GM21360 (cell line): ENCODE data around the gene SLIT1.

Source experiments
- ATAC-seq: cut with Tn5 transposase; IDR thresholded peaks from one replicate; pipeline ENCODE4 v1.9.1; 2021; ENCODE audit warnings: mild to moderate bottlenecking, moderate library complexity; ENCODE audit not compliant: unreplicated experiment

Gene SLIT1

DNA sequence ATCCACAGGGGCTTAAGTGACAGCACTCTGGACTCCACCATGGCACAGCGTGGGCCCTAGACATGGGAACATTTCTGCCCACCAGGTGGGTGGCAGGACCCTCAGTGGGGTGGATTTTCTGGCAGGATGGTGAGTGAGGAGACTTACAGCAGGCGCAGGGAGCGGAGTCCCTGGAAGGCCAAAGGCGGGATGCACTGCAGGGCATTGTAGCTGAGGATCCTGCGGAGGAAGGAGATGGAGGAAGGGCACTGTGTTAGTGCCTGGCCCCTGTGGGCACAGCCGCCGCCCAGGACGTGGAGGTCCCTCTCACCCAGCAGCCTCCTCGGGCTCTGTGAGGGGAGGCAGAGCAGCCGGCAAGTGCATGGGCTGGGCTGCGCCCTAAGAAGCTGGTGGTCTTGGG, 154.3 kb downstream of the SLIT1 start:
- no peak for ATAC-seq

DNA sequence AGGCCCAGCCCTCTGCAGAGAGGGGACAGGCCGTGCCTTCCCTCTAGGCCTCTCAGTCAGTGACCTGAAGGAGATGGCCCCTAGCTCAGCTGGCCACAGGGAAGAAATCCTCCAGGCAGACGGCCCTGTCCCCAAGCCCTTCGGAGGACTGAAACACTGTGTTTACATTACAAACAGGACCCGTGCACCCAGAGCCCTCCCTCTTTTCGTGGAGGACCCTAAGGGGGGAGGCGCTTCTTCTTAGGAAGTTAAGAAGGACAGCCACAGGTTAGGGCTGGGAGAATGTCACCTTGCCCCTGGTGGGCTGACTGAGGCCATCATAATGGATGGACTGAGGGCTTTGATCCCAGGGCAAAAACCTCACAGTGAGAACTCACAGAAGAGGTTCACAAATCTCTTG, 154.9 kb downstream of the SLIT1 start:
- ATAC-seq, result no peak

GRCh38 chr10:97029271-97029670, 156.5 kb downstream of the SLIT1 start:
- no peak for ATAC-seq

DNA sequence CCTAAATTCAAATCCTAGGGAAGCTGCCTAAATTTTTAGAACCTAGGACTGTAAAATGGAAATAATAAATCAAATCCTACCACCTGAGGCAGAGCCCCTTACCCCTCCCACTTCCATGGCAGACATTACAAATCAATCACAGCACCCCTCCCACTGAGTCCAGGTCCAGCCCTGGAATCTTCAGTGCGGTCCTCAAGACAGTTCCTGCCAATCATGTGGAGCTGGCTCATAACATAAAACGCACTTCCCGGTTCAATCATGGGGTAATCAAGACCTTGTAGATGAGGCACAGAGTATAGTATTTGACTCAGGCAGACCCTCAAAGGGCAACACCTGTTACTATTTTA, 157.0 kb downstream of the SLIT1 start:
- ATAC-seq, result no peak

DNA sequence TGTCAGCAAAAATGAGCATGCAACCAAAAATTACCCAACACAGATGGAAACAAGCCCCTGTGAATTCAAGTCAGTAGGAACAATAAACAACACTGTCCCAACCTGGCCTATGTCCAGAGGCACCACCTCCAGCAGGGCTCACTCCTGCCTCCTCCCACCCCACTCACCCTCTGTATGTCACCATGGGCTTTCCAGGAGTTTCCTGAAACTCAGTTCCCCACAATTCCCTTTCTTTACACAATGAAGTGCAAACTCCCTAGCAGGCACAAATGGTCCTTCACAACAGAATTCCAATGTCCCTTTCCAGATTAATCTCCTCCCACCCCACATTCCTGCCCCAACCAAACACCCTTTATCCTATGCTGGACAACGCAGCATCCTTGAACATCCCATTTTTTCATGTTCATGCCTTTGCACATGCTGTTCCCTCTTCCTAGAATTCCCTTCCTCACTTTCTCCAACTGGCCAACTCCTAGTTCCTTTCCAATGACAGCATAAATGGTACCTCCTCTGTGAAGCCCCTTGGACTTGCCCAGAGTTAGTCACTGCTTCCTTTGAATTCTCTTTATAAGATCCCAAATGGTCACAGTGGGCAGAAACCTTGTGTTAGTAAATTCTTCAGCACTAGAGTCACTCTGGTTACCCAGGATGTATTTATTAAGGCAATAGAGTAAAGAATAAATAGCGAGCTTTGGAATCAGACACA, 157.5 kb downstream of the SLIT1 start:
- ATAC-seq, result no peak

DNA sequence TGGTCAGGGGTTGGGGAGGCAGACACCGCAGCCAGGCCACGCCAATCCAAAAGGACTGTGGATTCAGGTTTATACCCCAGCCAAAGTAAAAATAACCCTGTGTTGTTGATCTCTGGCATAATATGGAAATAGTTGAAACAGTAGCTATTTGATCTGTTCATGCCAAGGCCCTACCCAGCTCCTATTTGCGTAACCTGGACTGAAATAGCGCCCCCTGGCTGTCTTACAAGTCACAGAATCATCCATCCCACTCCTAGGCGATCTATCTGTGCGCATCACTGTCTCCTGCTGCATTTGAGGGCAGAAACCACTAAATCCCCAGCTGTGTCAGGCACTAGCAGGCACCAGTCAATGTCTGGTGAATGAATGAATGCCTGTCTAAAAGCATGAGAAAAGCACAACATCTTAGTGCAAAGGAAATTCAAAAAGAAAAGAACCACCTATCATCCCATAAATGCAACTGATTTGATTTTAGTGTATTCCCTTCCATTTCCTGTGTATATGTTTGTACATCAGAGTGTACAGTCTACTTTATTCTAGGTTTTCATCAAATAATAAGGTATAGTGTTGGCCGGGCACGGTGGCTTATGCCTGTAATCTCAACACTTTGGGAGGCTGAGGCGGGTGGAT, 160.0 kb downstream of the SLIT1 start:
- peak; percentile 56 for ATAC-seq

- no peak for ATAC-seq
Measured at GRCh38 chr10:97024168-97025073, 161.3 kb downstream of the SLIT1 start.

DNA sequence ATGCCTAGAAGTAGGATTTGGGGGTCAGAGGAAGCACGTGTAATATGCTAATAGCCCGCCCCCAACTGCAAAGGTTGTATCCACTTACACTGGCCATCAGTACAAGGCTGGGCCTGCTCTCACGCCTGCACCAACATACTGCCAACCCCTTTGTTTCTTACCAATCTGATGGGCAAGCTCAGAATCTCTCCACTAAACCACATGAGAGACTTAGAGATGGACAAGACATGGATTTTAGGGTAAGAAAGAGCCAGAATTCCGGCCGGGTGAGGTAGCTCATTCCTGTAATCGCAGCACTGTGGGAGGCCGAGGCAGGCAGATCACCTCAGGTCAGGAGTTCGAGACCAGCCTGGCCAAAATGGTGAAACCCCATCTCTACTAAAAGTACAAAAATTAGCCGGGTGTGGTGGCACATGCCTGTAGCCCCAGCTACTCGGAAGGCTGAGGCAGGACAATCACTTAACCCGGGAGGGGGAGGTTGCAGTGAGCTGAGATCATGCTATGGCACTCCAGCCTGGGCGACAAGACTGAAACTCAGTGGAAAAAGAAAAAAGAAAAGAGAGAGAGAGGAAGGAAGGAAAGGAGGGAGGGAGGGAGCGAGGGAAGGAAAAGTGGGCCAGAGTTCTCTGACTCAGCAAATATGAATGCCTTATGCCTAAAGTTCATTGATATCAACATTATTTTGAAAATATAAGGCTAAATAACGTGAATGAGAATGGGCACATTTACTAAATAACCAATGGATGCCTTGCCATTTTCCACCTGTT, 162.2 kb downstream of the SLIT1 start:
- ATAC-seq, result no peak

DNA sequence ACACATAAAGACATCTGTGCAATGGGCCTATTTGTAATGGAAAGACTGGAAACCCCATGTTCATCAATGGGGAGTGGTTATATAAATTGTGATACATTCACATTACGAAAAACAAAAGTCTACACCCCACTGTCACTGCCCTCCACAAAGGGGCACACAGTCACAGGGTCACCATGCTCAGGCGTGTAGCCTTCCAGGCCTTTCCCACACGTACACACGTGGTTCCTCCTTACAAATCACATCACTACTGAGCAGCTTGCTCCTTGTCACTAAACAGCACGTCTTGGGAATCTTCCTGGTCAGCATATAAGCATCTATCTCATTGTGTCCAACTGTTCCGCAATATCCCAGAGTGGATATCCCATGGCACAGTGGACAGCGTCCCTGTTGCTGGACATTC, 163.1 kb downstream of the SLIT1 start:
- no peak for ATAC-seq

GRCh38 chr10:97020452-97021400, 165.0 kb downstream of the SLIT1 start:
- ATAC-seq, result no peak

DNA sequence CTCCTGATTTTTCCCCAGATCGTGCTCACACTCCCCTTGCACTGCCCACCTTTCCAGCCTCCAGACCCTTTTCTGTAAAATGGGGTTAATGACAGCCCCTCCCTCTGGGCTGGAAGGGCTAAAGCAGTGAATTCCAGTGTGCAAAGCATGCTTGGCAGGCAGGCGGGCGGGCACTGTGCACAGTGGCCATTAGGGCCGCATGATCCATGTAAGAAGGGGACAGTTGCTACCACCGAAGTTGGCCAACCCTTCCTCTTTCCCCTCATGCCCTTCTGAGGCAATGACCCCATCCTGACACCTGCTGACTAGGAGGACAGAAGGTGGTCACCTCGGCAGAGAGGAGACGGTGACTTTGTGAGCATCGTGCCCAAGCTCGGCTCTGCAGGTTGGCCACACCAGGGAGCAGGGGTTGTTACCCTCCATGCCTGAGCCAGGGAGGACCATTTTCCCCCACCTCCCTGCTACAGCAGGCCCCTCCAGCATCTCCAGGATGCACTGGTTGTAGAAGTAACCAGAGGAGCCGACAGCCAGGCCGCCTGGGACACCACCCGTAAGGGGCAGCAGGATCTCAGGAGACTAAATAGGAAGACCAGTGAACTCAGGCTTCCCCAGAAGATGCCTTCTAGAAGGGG, 166.4 kb downstream of the SLIT1 start:
- no peak for ATAC-seq

DNA sequence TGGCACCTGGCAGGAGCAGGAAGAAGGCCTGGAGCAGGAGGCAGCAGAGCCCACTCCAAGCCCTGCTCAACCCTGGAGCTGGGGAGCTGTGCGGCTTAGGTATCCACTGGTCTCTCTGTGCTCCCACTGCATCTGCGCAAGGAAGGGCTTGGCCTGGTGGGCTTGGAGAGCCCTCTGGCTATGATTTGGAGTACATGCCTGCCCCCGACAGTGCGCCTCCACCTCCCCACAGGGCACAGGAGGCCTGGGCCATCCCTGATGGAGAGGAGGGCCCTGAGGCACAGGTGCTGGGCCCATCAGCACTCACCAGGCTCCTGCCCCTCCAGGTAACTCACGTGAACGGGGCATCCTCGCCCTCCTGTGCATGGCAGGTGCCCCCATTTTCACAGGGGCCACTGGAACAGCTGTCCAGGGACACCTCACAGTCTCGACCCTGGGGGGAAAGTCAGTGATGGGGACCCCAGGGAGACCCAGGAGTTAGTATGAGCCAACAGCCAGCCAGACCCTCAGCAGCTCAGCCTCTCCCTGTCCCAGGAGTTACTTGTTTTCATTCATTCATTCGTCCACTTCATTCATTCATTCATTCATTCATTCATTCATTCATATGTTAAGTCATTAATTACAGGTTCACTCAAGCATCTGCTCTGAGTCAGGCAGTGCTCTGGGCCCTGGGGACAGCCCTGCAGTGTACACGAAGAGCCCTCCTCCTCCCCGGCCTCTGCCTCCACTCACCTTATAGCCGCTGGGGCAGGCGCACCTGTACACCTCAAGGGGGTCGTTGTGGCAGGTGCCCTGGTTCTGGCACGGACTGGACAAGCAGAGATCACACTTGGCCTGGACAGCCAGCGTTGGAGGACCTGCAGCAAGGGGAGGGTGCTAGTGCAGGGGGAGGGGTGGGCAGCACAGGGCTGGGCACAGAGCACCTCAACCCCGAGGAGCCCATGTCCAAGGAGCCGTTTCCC, 167.2 kb downstream of the SLIT1 start:
- ATAC-seq, result no peak

DNA sequence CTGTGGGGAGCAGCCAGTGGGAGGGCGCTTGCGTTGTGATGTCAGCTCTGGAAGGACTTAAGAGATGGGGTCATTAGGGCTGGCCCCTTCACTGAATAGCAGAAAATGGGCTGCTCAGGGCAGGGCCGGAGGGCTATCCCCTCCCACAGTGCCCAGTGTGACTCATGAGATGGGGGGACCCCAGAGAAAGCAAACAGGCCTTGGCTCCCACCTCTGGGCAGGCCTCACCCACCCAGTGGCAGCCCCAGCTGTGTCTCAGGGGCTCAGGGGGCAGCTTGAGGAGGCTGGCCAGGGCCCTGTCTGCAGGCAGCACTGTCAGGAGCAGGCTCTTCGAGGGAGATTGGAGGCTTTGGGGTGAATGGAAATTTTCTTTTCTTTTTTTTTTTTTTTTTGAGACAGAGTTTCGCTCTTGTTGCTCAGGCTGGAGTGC, 168.3 kb downstream of the SLIT1 start:
- ATAC-seq, result no peak

GRCh38 chr10:97016728-97017473, 168.9 kb downstream of the SLIT1 start:
- ATAC-seq, result no peak

DNA sequence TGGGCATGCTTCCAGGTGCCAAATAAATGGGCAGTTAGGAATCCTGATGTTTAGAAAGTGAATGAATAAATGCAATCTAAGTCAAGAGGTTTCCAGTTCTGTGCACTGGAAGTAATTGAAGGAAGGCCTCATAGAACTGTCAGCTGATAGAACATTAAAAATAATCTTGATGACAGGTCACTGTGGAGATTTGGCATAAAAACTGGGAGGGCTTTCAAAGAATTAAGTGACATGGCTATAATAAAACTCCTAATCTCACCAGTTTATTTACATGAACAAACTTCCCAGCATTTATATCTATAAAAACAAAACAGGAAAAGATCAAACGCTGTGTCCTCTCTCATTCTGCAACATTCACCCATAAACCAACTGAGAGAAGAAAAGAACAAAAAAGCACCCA, 170.5 kb downstream of the SLIT1 start:
- ATAC-seq, result no peak

GRCh38 chr10:97013983-97014382, 171.8 kb downstream of the SLIT1 start:
- no peak for ATAC-seq

GRCh38 chr10:97013568-97013967, 172.2 kb downstream of the SLIT1 start:
- ATAC-seq, result no peak

- no peak for ATAC-seq
Measured at GRCh38 chr10:97012470-97012869, 173.3 kb downstream of the SLIT1 start.
